HG02763 (cell line): ENCODE data around the gene OCA2.
"Not testable (repeated sequence)": the region's sequence is repeated elsewhere in the genome, so short reads cannot be mapped to it uniquely, and the experiment has no call there.

Experiments
- ATAC-seq: cut with Tn5 transposase; IDR thresholded peaks from one replicate; pipeline ENCODE4 v1.9.1; 2021; ENCODE audit warnings: mild to moderate bottlenecking, moderate library complexity; ENCODE audit not compliant: unreplicated experiment

The OCA2 gene

GRCh38 chr15:27958911-27959578 is 140.1 kb downstream of the OCA2 start:
- no peak for ATAC-seq

- no peak for ATAC-seq
Observed at GRCh38 chr15:27956285-27956684, 142.8 kb downstream of the OCA2 start.

- ATAC-seq: no peak
Observed at GRCh38 chr15:27955087-27955486, 144.0 kb downstream of the OCA2 start.

- ATAC-seq: not testable (repeated sequence)
Observed at GRCh38 chr15:27952593-27952992, 146.5 kb downstream of the OCA2 start.

GRCh38 chr15:27951191-27951890 is 147.8 kb downstream of the OCA2 start:
- ATAC-seq: no peak

- no peak for ATAC-seq
Observed at GRCh38 chr15:27949089-27949488, 150.0 kb downstream of the OCA2 start.

GRCh38 chr15:27939246-27939645 is 159.9 kb downstream of the OCA2 start:
- ATAC-seq: no peak

- ATAC-seq: no peak
Observed at GRCh38 chr15:27937851-27938250, 161.3 kb downstream of the OCA2 start.

- no peak for ATAC-seq
Observed at GRCh38 chr15:27936164-27936563, 163.0 kb downstream of the OCA2 start.

- no peak for ATAC-seq
Observed at GRCh38 chr15:27935328-27935727, 163.8 kb downstream of the OCA2 start.

- ATAC-seq: no peak
Observed at GRCh38 chr15:27934782-27935181, 164.3 kb downstream of the OCA2 start.

- no peak for ATAC-seq
Observed at GRCh38 chr15:27933562-27933961, 165.6 kb downstream of the OCA2 start.

- ATAC-seq: no peak
Observed at GRCh38 chr15:27932600-27932999, 166.5 kb downstream of the OCA2 start.

GRCh38 chr15:27928386-27928785 is 170.7 kb downstream of the OCA2 start:
- ATAC-seq: no peak

GRCh38 chr15:27912283-27912682 is 186.8 kb downstream of the OCA2 start:
- ATAC-seq: no peak

GRCh38 chr15:27906802-27907201 is 192.3 kb downstream of the OCA2 start:
- ATAC-seq: no peak

GRCh38 chr15:27903405-27903804 is 195.7 kb downstream of the OCA2 start:
- no peak for ATAC-seq

GRCh38 chr15:27902680-27903385 is 196.3 kb downstream of the OCA2 start:
- no peak for ATAC-seq

- ATAC-seq: no peak
Observed at GRCh38 chr15:27899583-27900285, 199.4 kb downstream of the OCA2 start.

- no peak for ATAC-seq
Observed at GRCh38 chr15:27897481-27897880, 201.6 kb downstream of the OCA2 start.

- no peak for ATAC-seq
Observed at GRCh38 chr15:27894645-27895044, 204.5 kb downstream of the OCA2 start.
